SK-N-SH (cell line): ENCODE measurements around the gene WIPF3. TPM values are rescaled to one million over a fixed set of nuclear protein-coding genes. Genes with fewer than 3 reads are reported as not detected.

Experiments
- CTCF ChIA-PET: fragments of 300-600, 350-600 bp; formaldehyde crosslinking; extraction: SDS; loops from one replicate; lab custom pipeline; 2021; lab: Yijun Ruan, JAX
- POLR2A ChIA-PET: fragments of 350-600 bp; sonication (Branson Sonifier 250); formaldehyde crosslinking; extraction: SDS; loops from one replicate; lab custom pipeline; 2020; ENCODE audit warnings: antibody characterized with exemption, inconsistent platforms; lab: Yijun Ruan, JAX
- DNase-seq: peaks from one replicate; pipeline ENCODE4 v3.0.0; 2012
- H2AFZ ChIP-seq: fragments of 200-600 bp; sonication (generic); 2 replicates; pipeline ENCODE4 v1.8.1; 2016; ENCODE audit warnings: antibody characterized with exemption, mild to moderate bottlenecking, low read depth
- H3F3A ChIP-seq: fragments of 200-600 bp; sonication (generic); replicated peaks from 2 replicates; pipeline ENCODE3; 2016; ENCODE audit warnings: antibody characterized with exemption, mild to moderate bottlenecking; ENCODE audit not compliant: insufficient read depth
- H3K27ac ChIP-seq, 2 experiments: fragments of 200-500 bp in 1 of 2; fragments of 200-600 bp in 1 of 2; sonication (Bioruptor generic) in 1 of 2; sonication (generic), shearing (Covaris generic) in 1 of 2; 2 replicates each; pipeline versions ENCODE4 v1.5.1 to v1.6.1; 2014 to 2016; ENCODE audit warnings: low read depth in 2 of 2, inconsistent platforms in 1 of 2, low read length in 1 of 2, mild to moderate bottlenecking in 1 of 2, mixed read lengths in 1 of 2
- H3K27me3 ChIP-seq: fragments of 200-600 bp; sonication (generic), shearing (Covaris generic); 2 replicates; pipeline ENCODE4 v1.6.1; 2016; ENCODE audit warnings: mixed run types; ENCODE audit not compliant: insufficient read depth
- H3K36me3 ChIP-seq, 2 experiments: fragments of 200-500 bp in 1 of 2; fragments of 200-600 bp in 1 of 2; sonication (Bioruptor generic) in 1 of 2; sonication (generic) in 1 of 2; replicated peaks in 1 of 2; 2 replicates each; pipeline versions ENCODE3 to v1.5.1; 2014 to 2016; ENCODE audit warnings: low read length in 1 of 2, mild to moderate bottlenecking in 1 of 2; ENCODE audit not compliant: insufficient read depth in 2 of 2, control insufficient read depth in 1 of 2
- H3K4me1 ChIP-seq, 2 experiments: fragments of 200-500 bp in 1 of 2; fragments of 200-600 bp in 1 of 2; sonication (Bioruptor generic) in 1 of 2; sonication (generic), shearing (Covaris generic) in 1 of 2; 2 replicates each; pipeline versions ENCODE4 v1.5.1 to v1.6.1; 2014 to 2016; ENCODE audit warnings: low read depth in 1 of 2, low read length in 1 of 2, mixed run types in 1 of 2; ENCODE audit not compliant: insufficient read depth in 2 of 2, control insufficient read depth in 1 of 2
- H3K4me2 ChIP-seq: fragments of 200-600 bp; sonication (generic), shearing (Covaris generic); 2 replicates; pipeline ENCODE4 v1.6.1; 2017; ENCODE audit warnings: mixed run types
- H3K4me3 ChIP-seq, 2 experiments: fragments of 200-500 bp in 1 of 2; fragments of 200-600 bp in 1 of 2; sonication (Bioruptor generic) in 1 of 2; sonication (generic), shearing (Covaris generic) in 1 of 2; 2 replicates each; pipeline versions ENCODE4 v1.5.1 to v1.8.1; 2014 to 2016; ENCODE audit warnings: low read depth in 2 of 2, inconsistent platforms in 1 of 2, low read length in 1 of 2, mild to moderate bottlenecking in 1 of 2, mixed read lengths in 1 of 2, moderate library complexity in 1 of 2
- H3K79me2 ChIP-seq: fragments of 200-600 bp; sonication (generic); 2 replicates; pipeline ENCODE4 v1.8.1; 2017; ENCODE audit warnings: mild to moderate bottlenecking; ENCODE audit not compliant: insufficient read depth
- H3K9ac ChIP-seq: fragments of 200-600 bp; sonication (generic); 2 replicates; pipeline ENCODE4 v1.6.1; 2017; ENCODE audit warnings: mixed run types
- H3K9me2 ChIP-seq: fragments of 200-600 bp; sonication (generic); 2 replicates; pipeline ENCODE4 v1.6.1; 2017; ENCODE audit warnings: mixed run types
- H3K9me3 ChIP-seq: fragments of 200-600 bp; sonication (generic); 2 replicates; pipeline ENCODE4 v1.6.1; 2017; ENCODE audit warnings: mixed run types, mild to moderate bottlenecking, moderate library complexity
- H4K20me1 ChIP-seq: fragments of 200-600 bp; sonication (generic); 2 replicates; pipeline ENCODE4 v1.6.1; 2017; ENCODE audit warnings: mild to moderate bottlenecking, mixed run types; ENCODE audit not compliant: insufficient read depth
- ELF1 ChIP-seq: IDR thresholded peaks from 2 replicates; pipeline ENCODE4 v1.4.0; 2012
- EP300 ChIP-seq, 2 experiments: IDR thresholded peaks; 2 replicates each; pipeline versions ENCODE4 v1.4.0 to v1.6.1; 2012; ENCODE audit warnings: borderline replicate concordance in 1 of 2, low read depth in 1 of 2, low read length in 1 of 2
- EZH2phosphoT487 ChIP-seq: fragments of 200-600 bp; sonication (generic); IDR thresholded peaks from 2 replicates; pipeline ENCODE4 v1.6.1; 2017; ENCODE audit warnings: low read depth, mixed run types, mild to moderate bottlenecking, antibody characterized with exemption, moderate library complexity, borderline replicate concordance
- FOSL2 ChIP-seq: IDR thresholded peaks from 2 replicates; pipeline ENCODE4 v1.4.0; 2012; ENCODE audit warnings: low read depth, mild to moderate bottlenecking, moderate library complexity, borderline replicate concordance
- FOXJ3 ChIP-seq: sonication (generic); formaldehyde crosslinking; IDR thresholded peaks from 2 replicates; pipeline ENCODE4 v1.5.1; 2020; ENCODE audit warnings: mild to moderate bottlenecking, missing genetic modification reagents
- FOXM1 ChIP-seq: IDR thresholded peaks from 2 replicates; pipeline ENCODE4 v1.4.0; 2012; ENCODE audit warnings: low read depth, mild to moderate bottlenecking
- GABPA ChIP-seq: IDR thresholded peaks from 2 replicates; pipeline ENCODE4 v1.4.0; 2012; ENCODE audit warnings: low read depth, mild to moderate bottlenecking
- GATA2 ChIP-seq: sonication (generic); formaldehyde crosslinking; IDR thresholded peaks from 2 replicates; pipeline ENCODE4 v1.5.0; 2020; ENCODE audit warnings: mild to moderate bottlenecking, missing genetic modification reagents
- JUND ChIP-seq: IDR thresholded peaks from 2 replicates; pipeline ENCODE4 v1.4.0; 2012
- MAX ChIP-seq: IDR thresholded peaks from 2 replicates; pipeline ENCODE4 v1.4.0; 2012; ENCODE audit warnings: low read depth
- MXI1 ChIP-seq: IDR thresholded peaks from 2 replicates; pipeline ENCODE4 v1.6.1; 2012; ENCODE audit warnings: mild to moderate bottlenecking, low read depth, low read length, improper control_type of control experiment
- NFIC ChIP-seq: IDR thresholded peaks from 2 replicates; pipeline ENCODE4 v1.4.0; 2012; ENCODE audit warnings: borderline replicate concordance
- NRF1 ChIP-seq: IDR thresholded peaks from 2 replicates; pipeline ENCODE4 v1.6.1; 2012; ENCODE audit warnings: low read depth, mild to moderate bottlenecking, low read length
- RAD21 ChIP-seq: IDR thresholded peaks from 2 replicates; pipeline ENCODE4 v1.6.1; 2012; ENCODE audit warnings: mild to moderate bottlenecking, low read length
- RFX5 ChIP-seq: IDR thresholded peaks from 2 replicates; pipeline ENCODE4 v1.6.1; 2012; ENCODE audit warnings: mild to moderate bottlenecking, improper control_type of control experiment, low read length
- RXRA ChIP-seq: IDR thresholded peaks from 2 replicates; pipeline ENCODE4 v1.4.0; 2012; ENCODE audit warnings: low read depth, mild to moderate bottlenecking, borderline replicate concordance
- SIN3A ChIP-seq: IDR thresholded peaks from 2 replicates; pipeline ENCODE4 v1.6.1; 2012; ENCODE audit warnings: low read depth, mild to moderate bottlenecking, low read length, moderate library complexity, borderline replicate concordance
- SMC3 ChIP-seq: IDR thresholded peaks from 2 replicates; pipeline ENCODE4 v1.6.1; 2012; ENCODE audit warnings: low read depth, low read length, improper control_type of control experiment
- TAF1 ChIP-seq: IDR thresholded peaks from 2 replicates; pipeline ENCODE4 v1.6.1; 2012; ENCODE audit warnings: low read depth, mild to moderate bottlenecking, low read length, moderate library complexity, borderline replicate concordance
- TEAD4 ChIP-seq: IDR thresholded peaks from 2 replicates; pipeline ENCODE4 v1.4.0; 2012; ENCODE audit warnings: mild to moderate bottlenecking, borderline replicate concordance; ENCODE audit not compliant: insufficient read depth
- USF2 ChIP-seq: fragments of 150-350 bp; IDR thresholded peaks from 2 replicates; pipeline ENCODE4 v1.6.1; 2017; ENCODE audit warnings: antibody characterized with exemption, low read length, low read depth, borderline replicate concordance
- YY1 ChIP-seq: IDR thresholded peaks from 2 replicates; pipeline ENCODE4 v1.4.0; 2012; ENCODE audit warnings: low read depth, mild to moderate bottlenecking
- WGBS: methylation state at CpG from one replicate; pipeline ENCODE4 v1.1.6; 2017; ENCODE audit warnings: low lambda C conversion rate; 5-methylcytosine and 5-hydroxymethylcytosine counted together
- polyA plus RNA-seq, 3 experiments: library from polyadenylated mRNA; depleted of rRNA; stranded (reverse); fragments of >200 nt; gene quantifications; 2 replicates each; pipeline ENCODE4 v1.2.3, GENCODE V29; 2012
- TF ChIP-seq, protein P1 (sequence below): fragments of 200-600 bp; sonication (generic); IDR thresholded peaks from 2 replicates; pipeline ENCODE4 v1.6.1; 2017; ENCODE audit warnings: antibody characterized with exemption, mild to moderate bottlenecking, moderate library complexity

The WIPF3 gene
- polyA plus RNA-seq, 1 of the 3 experiments (the other 2 are of a cell fraction), result 0.02 TPM

DNA sequence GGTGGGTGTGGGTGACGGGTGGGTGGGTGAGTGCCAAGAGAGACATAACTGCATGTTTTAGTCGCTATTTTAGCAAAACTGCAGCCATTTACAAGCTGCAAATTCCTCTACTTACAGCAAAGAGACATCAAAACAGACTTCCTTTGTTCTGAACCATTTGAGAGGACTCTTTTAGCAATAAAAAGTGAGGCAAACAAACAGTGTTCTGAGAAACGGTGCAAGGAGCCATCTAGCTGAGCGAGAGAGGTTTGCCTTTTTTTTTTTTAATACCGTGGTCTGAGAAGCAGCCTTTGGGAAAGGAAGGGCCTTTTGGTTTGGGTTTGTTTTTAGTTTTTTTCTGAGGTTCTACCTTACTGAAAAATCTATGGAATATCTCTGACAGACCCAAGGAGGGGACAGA is 120.4 kb downstream of the WIPF3 start:
- no peaks in the 10 kb centered on the region for H3K9me3 ChIP-seq
- ChIA-PET CTCF (interaction anchor here (1.4 to 19.0 kb wide), 5 partner anchors 10 to 148 kb away, joined by 3 to 365 read pairs (median 7); no protein-coding TSS in a partner anchor), POLR2A (no interaction called here)
- H3K9me2 ChIP-seq, result no peaks in the 10 kb centered on the region
- peaks cover 7% of the 10 kb centered on the region for H3F3A ChIP-seq
- H3K27me3 ChIP-seq, result no peaks in the 10 kb centered on the region
- no peak overlapping the region for H3K4me3 ChIP-seq
- 81% methylated on average over 5 of the region's 5 CpGs for WGBS
- no peaks in the 10 kb centered on the region for H3K79me2 ChIP-seq
- no peaks in the 10 kb centered on the region for H3K4me1 ChIP-seq
- no peak overlapping the region for H3K9ac ChIP-seq
- H3K4me2 ChIP-seq, result no peak overlapping the region
- no peak for TF ChIP-seq TAF1
- TF ChIP-seq, protein P1, sequence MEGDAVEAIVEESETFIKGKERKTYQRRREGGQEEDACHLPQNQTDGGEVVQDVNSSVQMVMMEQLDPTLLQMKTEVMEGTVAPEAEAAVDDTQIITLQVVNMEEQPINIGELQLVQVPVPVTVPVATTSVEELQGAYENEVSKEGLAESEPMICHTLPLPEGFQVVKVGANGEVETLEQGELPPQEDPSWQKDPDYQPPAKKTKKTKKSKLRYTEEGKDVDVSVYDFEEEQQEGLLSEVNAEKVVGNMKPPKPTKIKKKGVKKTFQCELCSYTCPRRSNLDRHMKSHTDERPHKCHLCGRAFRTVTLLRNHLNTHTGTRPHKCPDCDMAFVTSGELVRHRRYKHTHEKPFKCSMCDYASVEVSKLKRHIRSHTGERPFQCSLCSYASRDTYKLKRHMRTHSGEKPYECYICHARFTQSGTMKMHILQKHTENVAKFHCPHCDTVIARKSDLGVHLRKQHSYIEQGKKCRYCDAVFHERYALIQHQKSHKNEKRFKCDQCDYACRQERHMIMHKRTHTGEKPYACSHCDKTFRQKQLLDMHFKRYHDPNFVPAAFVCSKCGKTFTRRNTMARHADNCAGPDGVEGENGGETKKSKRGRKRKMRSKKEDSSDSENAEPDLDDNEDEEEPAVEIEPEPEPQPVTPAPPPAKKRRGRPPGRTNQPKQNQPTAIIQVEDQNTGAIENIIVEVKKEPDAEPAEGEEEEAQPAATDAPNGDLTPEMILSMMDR, result no peak
- no peak for TF ChIP-seq EP300 (IDR thresholded peaks at IDR 0.05; ENCODE audit: borderline replicate concordance in 1 of 2, low read depth in 1 of 2, low read length in 1 of 2)
- no peak for TF ChIP-seq NFIC
- TF ChIP-seq EZH2phosphoT487, result no peak
- TF ChIP-seq RXRA, result no peak
- no peak for TF ChIP-seq YY1
- TF ChIP-seq SMC3, result no peak
- no peaks in the 10 kb centered on the region for H4K20me1 ChIP-seq
- no peak overlapping the region for H2AFZ ChIP-seq
- H3K27ac ChIP-seq, result no peak overlapping the region
- peaks cover 23 to 84% of the 10 kb centered on the region in 2 experiments for H3K36me3 ChIP-seq
- no peak for DNase-seq

DNA sequence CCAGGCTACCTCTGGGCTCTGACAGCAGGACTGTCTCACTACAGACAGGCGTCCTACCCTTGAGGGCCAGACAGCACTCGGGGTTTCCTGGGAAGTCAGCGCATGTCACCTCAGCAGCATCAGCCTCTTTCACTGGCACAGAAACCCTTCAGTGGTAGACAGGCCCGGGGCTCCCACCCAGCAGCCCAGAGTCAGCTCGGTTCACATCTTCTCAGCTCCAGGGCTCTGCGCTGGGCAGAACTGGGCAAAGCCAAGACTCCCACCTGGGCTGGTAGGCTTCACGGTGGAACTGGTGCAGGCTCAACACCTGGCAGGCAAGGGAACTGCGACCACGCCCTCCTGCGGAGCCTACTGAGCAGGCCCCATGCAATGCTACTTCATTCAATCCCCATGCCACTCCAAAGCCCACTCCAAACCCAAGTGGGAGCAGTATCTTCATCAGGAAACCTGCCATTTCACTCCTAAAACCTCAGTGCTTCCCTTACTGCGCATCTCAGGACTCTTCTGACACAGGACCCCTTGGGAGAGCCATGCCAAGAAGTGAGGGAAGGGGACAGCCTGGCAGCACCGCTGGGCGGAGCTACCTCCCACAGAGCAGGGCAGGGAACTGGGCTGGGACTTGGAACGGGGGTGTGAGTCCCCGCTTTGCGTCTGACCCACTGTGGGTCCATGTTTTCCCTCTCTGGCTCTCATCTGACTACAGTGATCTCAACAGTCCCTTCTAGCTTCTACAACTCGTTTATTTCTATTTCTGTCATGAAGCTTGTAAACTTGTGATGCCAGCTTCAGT is 122.9 kb downstream of the WIPF3 start:
- Histone ChIP-seq H2AFZ (no peak overlapping the region), H3K4me1 (no peaks in the 10 kb centered on the region), H3K27ac (no peak overlapping the region), H3K4me3 (no peak overlapping the region), H3K79me2 (no peaks in the 10 kb centered on the region), H3F3A (no peaks in the 10 kb centered on the region), H3K4me2 (no peak overlapping the region), H3K36me3 (peaks cover 27 to 73% of the 10 kb centered on the region in 2 experiments), H4K20me1 (no peaks in the 10 kb centered on the region), H3K27me3 (no peaks in the 10 kb centered on the region), H3K9me2 (no peaks in the 10 kb centered on the region), H3K9ac (no peak overlapping the region), H3K9me3 (no peaks in the 10 kb centered on the region)
- 95% methylated on average over 13 of the region's 17 CpGs for WGBS
- ChIA-PET CTCF (interaction anchor here (0.6 to 19.0 kb wide), 7 partner anchors 8 to 148 kb away, joined by 3 to 365 read pairs (median 5); no protein-coding TSS in a partner anchor), POLR2A (interaction anchor here (0.8 kb wide), 1 partner anchor 28 kb away, joined by 3 read pairs; no protein-coding TSS in a partner anchor)
- no peak for TF ChIP-seq RAD21
- no peak for TF ChIP-seq JUND
- no peak for TF ChIP-seq USF2
- TF ChIP-seq MAX, result no peak
- TF ChIP-seq SIN3A, result no peak
- no peak for TF ChIP-seq GABPA
- no peak for TF ChIP-seq RXRA
- no peak for TF ChIP-seq TEAD4
- no peak for TF ChIP-seq SMC3
- no peak for TF ChIP-seq NRF1
- no peak for TF ChIP-seq FOXM1
- TF ChIP-seq FOXJ3 (CRISPR knock-in tag), result no peak
- TF ChIP-seq GATA2 (CRISPR knock-in tag), result no peak
- TF ChIP-seq MXI1, result no peak
- TF ChIP-seq ELF1, result no peak
- TF ChIP-seq RFX5, result no peak
- TF ChIP-seq FOSL2, result no peak
- DNase-seq, result no peak
